ENCODE results near the gene PLEKHA1.

DNA sequence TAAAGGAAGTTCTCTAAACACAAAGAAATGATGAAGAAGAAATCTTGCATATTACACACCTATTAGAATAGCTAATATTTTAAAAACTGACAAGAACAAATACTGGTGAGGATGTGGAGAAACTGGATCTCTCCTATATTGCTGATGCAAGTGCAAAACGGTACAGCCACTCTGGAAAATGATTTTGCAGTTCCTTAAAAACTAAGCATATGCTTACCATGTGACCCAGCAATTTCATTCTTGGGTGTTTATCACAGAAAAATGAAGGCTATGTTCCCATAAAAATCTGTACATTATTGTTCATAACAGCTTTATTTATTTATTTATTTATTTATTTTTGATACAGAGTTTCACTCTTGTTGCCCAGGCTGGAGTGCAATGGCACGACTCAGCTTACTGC lies 14.9 kb upstream of the PLEKHA1 start:
- TF ChIP-seq CTCF (IDR thresholded peaks at IDR 0.05; ENCODE audit: extremely low read depth in 1 of 2, insufficient read depth in 1 of 2, low read depth in 1 of 2, low read length in 2 of 2) (no peak), POLR2A (IDR thresholded peaks at IDR 0.05; ENCODE audit: low read depth, low read length) (no peak), EZH2 (IDR thresholded peaks at IDR 0.05; ENCODE audit: borderline replicate concordance, low read depth, low read length, severe bottlenecking) (no peak), POLR2AphosphoS5 (IDR thresholded peaks at IDR 0.05; ENCODE audit: insufficient read depth, low read depth, low read length) (no peak)
- TF ChIP-seq, protein P1, sequence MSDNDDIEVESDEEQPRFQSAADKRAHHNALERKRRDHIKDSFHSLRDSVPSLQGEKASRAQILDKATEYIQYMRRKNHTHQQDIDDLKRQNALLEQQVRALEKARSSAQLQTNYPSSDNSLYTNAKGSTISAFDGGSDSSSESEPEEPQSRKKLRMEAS (IDR thresholded peaks at IDR 0.05; ENCODE audit: insufficient read depth, insufficient read length) = no peak
